H1 (cell line): ENCODE measurements around the gene FGD4. TPM values are rescaled to one million over a fixed set of nuclear protein-coding genes. Genes with fewer than 3 reads are reported as not detected.
A peak's percentile ranks its signal among the peaks of the same experiment; 100 is the strongest.

Experiments
- CTCF ChIA-PET: fragments of 300-600 bp; sonication (Branson Sonifier 250); formaldehyde crosslinking; loops from one replicate; lab custom pipeline; 2021; ENCODE audit not compliant: partially characterized antibody; lab: Charles Lee
- POLR2A ChIA-PET: fragments of 300-600 bp; sonication (Branson Sonifier 250); formaldehyde crosslinking; loops from one replicate; lab custom pipeline; 2021; ENCODE audit warnings: inconsistent platforms; ENCODE audit not compliant: partially characterized antibody; lab: Charles Lee
- DNase-seq, 2 experiments: peaks; one replicate each; pipeline versions ENCODE4 v3.0.0 to v3.0.0-alpha.2; 2010 to 2022; ENCODE audit warnings: low spot score in 2 of 2, low read depth in 1 of 2, mixed read lengths in 1 of 2
- FAIRE-seq: peaks from 2 replicates; lab custom pipeline; 2011; peaks lifted over from hg19 to GRCh38; lab: Jason Lieb, UNC
- H2AFZ ChIP-seq: 2 replicates; pipeline ENCODE4 v1.8.1; 2012; ENCODE audit warnings: low read length, inconsistent platforms
- H2AK5ac ChIP-seq: 2 replicates; pipeline ENCODE4 v1.6.1; 2013; ENCODE audit warnings: low read depth, low read length
- H2BK120ac ChIP-seq: replicated peaks from 2 replicates; pipeline ENCODE3; 2013; ENCODE audit warnings: low read depth, low read length, inconsistent platforms
- H2BK12ac ChIP-seq: 2 replicates; pipeline ENCODE4 v1.6.1; 2013; ENCODE audit warnings: low read depth, low read length
- H2BK15ac ChIP-seq: 2 replicates; pipeline ENCODE4 v1.6.1; 2013; ENCODE audit warnings: low read length
- H2BK20ac ChIP-seq: 2 replicates; pipeline ENCODE4 v1.6.1; 2013; ENCODE audit warnings: low read length
- H2BK5ac ChIP-seq: 2 replicates; pipeline ENCODE4 v1.6.1; 2013; ENCODE audit warnings: low read depth, low read length
- H3K14ac ChIP-seq: 2 replicates; pipeline ENCODE4 v1.6.1; 2013; ENCODE audit warnings: inconsistent platforms; ENCODE audit not compliant: insufficient read length
- H3K18ac ChIP-seq: 2 replicates; pipeline ENCODE4 v1.6.1; 2013; ENCODE audit warnings: low read length; ENCODE audit errors: extremely low read depth
- H3K23ac ChIP-seq: 2 replicates; pipeline ENCODE4 v1.6.1; 2013; ENCODE audit warnings: inconsistent platforms; ENCODE audit not compliant: insufficient read length
- H3K23me2 ChIP-seq: 2 replicates; pipeline ENCODE4 v1.6.1; 2013; ENCODE audit warnings: low read depth, low read length
- H3K27ac ChIP-seq: 2 replicates; pipeline ENCODE4 v1.6.1; 2011; ENCODE audit warnings: low read depth, low read length, inconsistent platforms
- H3K27me3 ChIP-seq, 4 experiments: replicated peaks in 1 of 4; 1 replicate in 1 of 4; 2 replicates in 3 of 4; pipeline versions ENCODE4 v1.6.1 to v1.8.1; 2011 to 2013; ENCODE audit warnings: low read length in 3 of 4, mild to moderate bottlenecking in 3 of 4, inconsistent platforms in 2 of 4, mixed read lengths in 2 of 4, moderate library complexity in 1 of 4; ENCODE audit not compliant: control insufficient read depth in 3 of 4, insufficient read depth in 3 of 4; ENCODE audit errors: extremely low read depth in 1 of 4
- H3K36me3 ChIP-seq, 4 experiments: 2 replicates each; pipeline versions ENCODE4 v1.6.1 to v1.8.1; 2011 to 2013; ENCODE audit warnings: mild to moderate bottlenecking in 4 of 4, low read length in 3 of 4, moderate library complexity in 2 of 4, control low read depth in 1 of 4, inconsistent platforms in 1 of 4; ENCODE audit not compliant: insufficient read depth in 4 of 4, control insufficient read depth in 2 of 4
- H3K4ac ChIP-seq: replicated peaks from 2 replicates; pipeline ENCODE3; 2013; ENCODE audit warnings: low read length, low read depth, mixed read lengths, inconsistent platforms; ENCODE audit not compliant: insufficient read length
- H3K4me1 ChIP-seq, 4 experiments: replicated peaks in 1 of 4; 1 replicate in 1 of 4; 2 replicates in 3 of 4; pipeline versions ENCODE4 v1.6.1 to v1.8.1; 2011 to 2013; ENCODE audit warnings: low read length in 3 of 4, inconsistent platforms in 2 of 4, mixed read lengths in 1 of 4; ENCODE audit not compliant: insufficient read depth in 4 of 4, control insufficient read depth in 3 of 4
- H3K4me2 ChIP-seq, 2 experiments: 2 replicates each; pipeline versions ENCODE4 v1.6.1 to v1.8.1; 2011 to 2013; ENCODE audit warnings: low read depth in 2 of 2, low read length in 2 of 2, control low read depth in 1 of 2, inconsistent platforms in 1 of 2, mild to moderate bottlenecking in 1 of 2; ENCODE audit not compliant: insufficient read depth in 1 of 2
- H3K4me3 ChIP-seq, 4 experiments: fragments of 200-600, 300-600 bp in 1 of 4; sonication (generic), shearing (Covaris generic), sonication (Bioruptor Twin) in 1 of 4; 2 replicates each; pipeline versions ENCODE4 v1.5.1 to v1.8.1; 2011 to 2016; ENCODE audit warnings: low read length in 4 of 4, low read depth in 3 of 4, control low read depth in 2 of 4, inconsistent platforms in 2 of 4, mild to moderate bottlenecking in 2 of 4, mixed read lengths in 1 of 4, moderate library complexity in 1 of 4; ENCODE audit not compliant: insufficient read depth in 2 of 4; ENCODE audit errors: extremely low read depth in 1 of 4
- H3K56ac ChIP-seq: replicated peaks from 2 replicates; pipeline ENCODE3; 2013; ENCODE audit warnings: low read depth, mild to moderate bottlenecking, mixed read lengths, low read length, inconsistent platforms; ENCODE audit not compliant: insufficient read length
- H3K79me1 ChIP-seq: 2 replicates; pipeline ENCODE4 v1.6.1; 2013; ENCODE audit warnings: low read depth, low read length, control low read depth
- H3K79me2 ChIP-seq, 2 experiments: 2 replicates each; pipeline versions ENCODE4 v1.6.1 to v1.8.1; 2012 to 2013; ENCODE audit warnings: low read length in 2 of 2, mild to moderate bottlenecking in 2 of 2, inconsistent platforms in 1 of 2; ENCODE audit not compliant: insufficient read depth in 2 of 2, control insufficient read depth in 1 of 2
- H3K9ac ChIP-seq, 4 experiments: replicated peaks in 1 of 4; 1 replicate in 1 of 4; 2 replicates in 3 of 4; pipeline versions ENCODE4 v1.6.1 to v1.8.1; 2011 to 2013; ENCODE audit warnings: low read depth in 3 of 4, low read length in 3 of 4, control low read depth in 2 of 4, mild to moderate bottlenecking in 2 of 4, moderate library complexity in 2 of 4, inconsistent platforms in 1 of 4; ENCODE audit errors: extremely low read depth in 1 of 4
- H3K9me3 ChIP-seq, 2 experiments: 2 replicates each; pipeline versions ENCODE4 v1.6.1 to v1.8.1; 2012 to 2013; ENCODE audit warnings: mild to moderate bottlenecking in 2 of 2, moderate library complexity in 2 of 2, control low read depth in 1 of 2, inconsistent platforms in 1 of 2, low read depth in 1 of 2, low read length in 1 of 2, mixed read lengths in 1 of 2; ENCODE audit not compliant: insufficient read depth in 2 of 2
- H4K20me1 ChIP-seq, 2 experiments: replicated peaks in 1 of 2; 2 replicates each; pipeline versions ENCODE3 to v1.8.1; 2011 to 2013; ENCODE audit warnings: inconsistent platforms in 2 of 2, low read length in 2 of 2, mild to moderate bottlenecking in 1 of 2; ENCODE audit not compliant: insufficient read depth in 2 of 2, control insufficient read depth in 1 of 2
- H4K5ac ChIP-seq: 2 replicates; pipeline ENCODE4 v1.6.1; 2013; ENCODE audit warnings: low read length, low read depth, mixed read lengths, inconsistent platforms; ENCODE audit not compliant: insufficient read length
- H4K8ac ChIP-seq: 2 replicates; pipeline ENCODE4 v1.8.0; 2013; ENCODE audit warnings: mild to moderate bottlenecking, moderate library complexity, low read length, inconsistent platforms; ENCODE audit not compliant: insufficient read depth; ENCODE audit errors: extremely low read depth
- H4K91ac ChIP-seq: replicated peaks from 2 replicates; pipeline ENCODE3; 2013; ENCODE audit warnings: low read length, mixed read lengths, inconsistent platforms; ENCODE audit not compliant: insufficient read length
- EZH2 ChIP-seq: fragments of 200-600 bp; sonication (generic); IDR thresholded peaks from 2 replicates; pipeline ENCODE4 v1.7.1; 2012; ENCODE audit warnings: low read depth, mild to moderate bottlenecking, moderate library complexity, low read length, inconsistent platforms; ENCODE audit not compliant: severe bottlenecking
- WGBS, 2 experiments: shearing (Covaris generic) in 1 of 2; methylation state at CpG; one replicate each; pipeline versions ENCODE4 v1.1.6 to v1.1.7; 2013 to 2015; ENCODE audit warnings: low lambda C conversion rate in 2 of 2, mixed read lengths in 2 of 2, inconsistent platforms in 1 of 2, low coverage in 1 of 2, missing lambda C conversion rate in 1 of 2; ENCODE audit not compliant: insufficient replicate concordance in 2 of 2, insufficient coverage in 1 of 2, insufficient read length in 1 of 2; ENCODE audit errors: extremely low coverage in 1 of 2, missing lambda C conversion rate in 1 of 2; 5-methylcytosine and 5-hydroxymethylcytosine counted together
- polyA plus RNA-seq, 7 experiments: library from polyadenylated mRNA; depleted of rRNA in 3 of 7; stranded (reverse) in 5 of 7; unstranded in 2 of 7; fragments of >200 nt in 5 of 7; fragments of 200-250 nt in 2 of 7; gene quantifications; 1 replicate in 5 of 7; 2 replicates in 1 of 7; 4 replicates in 1 of 7; pipeline versions ENCODE4 v1.2.1 to v1.2.3, GENCODE V29; 2011 to 2013; ENCODE audit warnings: missing spikeins in 2 of 7, mixed read lengths in 2 of 7
- total RNA-seq: library from RNA; stranded (reverse); fragmentation: NEBNext Ultra II Directional; extraction: Animal tissue kit (Norgen Biotek cat#: 25700); gene quantifications from 2 replicates; pipeline ENCODE4 v1.2.1, GENCODE V29; 2021
- TF ChIP-seq, protein P1 (sequence below): IDR thresholded peaks from 2 replicates; pipeline ENCODE4 v1.6.1; 2012; ENCODE audit warnings: low read length, inconsistent platforms

Gene FGD4
- total and polyA plus RNA-seq, 2 of the 8 experiments (the other 6 are each of a cell fraction or from before 2014, with no cell fraction given), result 8.5 to 48.2 TPM

DNA sequence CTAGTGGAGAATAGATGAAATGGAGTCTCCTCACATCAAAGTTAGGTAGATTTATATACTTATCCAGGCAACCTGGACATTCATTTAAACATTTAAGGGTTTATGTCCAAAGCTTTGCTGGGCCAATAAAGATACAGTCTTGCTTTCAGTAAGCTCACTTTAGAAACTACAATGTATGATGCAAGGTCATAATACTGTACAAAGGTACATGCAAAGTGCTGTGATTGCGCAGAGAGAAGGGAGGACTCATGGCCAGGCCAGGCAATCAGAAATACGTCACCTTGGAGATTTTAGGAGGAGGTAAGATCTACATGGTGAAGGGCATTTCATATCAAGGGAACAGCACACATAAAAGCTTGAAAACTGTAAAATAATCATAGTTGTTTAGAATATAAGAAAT is 113.6 kb downstream of the FGD4 start:
- H3K23ac ChIP-seq, result no peak overlapping the region
- H2BK20ac ChIP-seq, result no peak overlapping the region
- no peak overlapping the region for H3K18ac ChIP-seq
- no peak overlapping the region for H2BK12ac ChIP-seq
- ChIA-PET POLR2A (interaction anchor here (0.8 to 1.9 kb wide), 4 partner anchors 10 to 134 kb away, joined by 3 to 8 read pairs (median 4); no protein-coding TSS in a partner anchor), CTCF (interaction anchor here (0.7 to 1.8 kb wide), 5 partner anchors 22 to 159 kb away, joined by 3 to 4 read pairs (median 4); no protein-coding TSS in a partner anchor)
- H3K36me3 ChIP-seq, result no peaks in the 10 kb centered on the region
- peaks cover 0 to 4% (median 1%) of the 10 kb centered on the region in 4 experiments; a peak in 2 of 7 replicates for H3K4me1 ChIP-seq
- peaks cover 2% of the 10 kb centered on the region; the same call in 1 of the 2 replicates for H3K23me2 ChIP-seq
- DNase-seq (no peak), FAIRE-seq (no peak)
- peaks cover 11 to 15% of the 10 kb centered on the region in 2 experiments for H4K20me1 ChIP-seq
- no peak overlapping the region for H4K8ac ChIP-seq
- H3K27me3 ChIP-seq, result no peaks in the 10 kb centered on the region
- no peak overlapping the region for H3K4ac ChIP-seq
- peaks cover 1 to 98% of the 10 kb centered on the region in 2 experiments; a peak in 3 of 4 replicates for H3K79me2 ChIP-seq
- peak overlapping the region; percentile 38 for H4K5ac ChIP-seq
- H4K91ac ChIP-seq, result no peak overlapping the region
- no peaks in the 10 kb centered on the region for H3K9me3 ChIP-seq
- no peak overlapping the region for H3K27ac ChIP-seq
- 89% methylated on average over 2 of the region's 2 CpGs; no CpG with 5 or more reads in 1 of the 2 experiments for WGBS, 2 experiments
- no peak overlapping the region for H2BK120ac ChIP-seq
- H3K56ac ChIP-seq, result peak overlapping the region; percentile 71
- H2BK5ac ChIP-seq, result no peak overlapping the region
- H3K79me1 ChIP-seq, result peaks cover 12% of the 10 kb centered on the region; the same call in 1 of the 2 replicates
- no peak overlapping the region for H3K4me2 ChIP-seq
- no peak overlapping the region for H2AFZ ChIP-seq
- no peak overlapping the region for H2AK5ac ChIP-seq
- H3K14ac ChIP-seq, result no peak overlapping the region
- H3K9ac ChIP-seq, result no peak overlapping the region
- H3K4me3 ChIP-seq, result no peak overlapping the region
- H2BK15ac ChIP-seq, result no peak overlapping the region
- TF ChIP-seq, protein P1, sequence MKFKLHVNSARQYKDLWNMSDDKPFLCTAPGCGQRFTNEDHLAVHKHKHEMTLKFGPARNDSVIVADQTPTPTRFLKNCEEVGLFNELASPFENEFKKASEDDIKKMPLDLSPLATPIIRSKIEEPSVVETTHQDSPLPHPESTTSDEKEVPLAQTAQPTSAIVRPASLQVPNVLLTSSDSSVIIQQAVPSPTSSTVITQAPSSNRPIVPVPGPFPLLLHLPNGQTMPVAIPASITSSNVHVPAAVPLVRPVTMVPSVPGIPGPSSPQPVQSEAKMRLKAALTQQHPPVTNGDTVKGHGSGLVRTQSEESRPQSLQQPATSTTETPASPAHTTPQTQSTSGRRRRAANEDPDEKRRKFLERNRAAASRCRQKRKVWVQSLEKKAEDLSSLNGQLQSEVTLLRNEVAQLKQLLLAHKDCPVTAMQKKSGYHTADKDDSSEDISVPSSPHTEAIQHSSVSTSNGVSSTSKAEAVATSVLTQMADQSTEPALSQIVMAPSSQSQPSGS, result no peak
- no peak for TF ChIP-seq EZH2
